ENCODE results near the gene KCTD3.

KCTD3 gene

GRCh38 chr1:215581896-215582295, 14.8 kb downstream of the KCTD3 start (continued):
- TF ChIP-seq ZXDB (tag by site-specific recombination; IDR thresholded peaks at IDR 0.05): peak; percentile 57; the same call in 1 of the 2 replicates
- no peak for TF ChIP-seq ZNF174 (tag by site-specific recombination; IDR thresholded peaks at IDR 0.05)
- TF ChIP-seq ATF2 (tag by site-specific recombination; IDR thresholded peaks at IDR 0.05; ENCODE audit: low read depth): peak; percentile 47; the same call in 1 of the 2 replicates
- TF ChIP-seq MEIS1 (CRISPR knock-in tag; IDR thresholded peaks at IDR 0.05; ENCODE audit: borderline replicate concordance): no peak
- TF ChIP-seq ZNF132 (tag by site-specific recombination; IDR thresholded peaks at IDR 0.05; ENCODE audit: borderline replicate concordance): no peak
- TF ChIP-seq WT1 (tag by site-specific recombination; IDR thresholded peaks at IDR 0.05): peak; percentile 95
- no peak for TF ChIP-seq YY2 (tag by site-specific recombination; IDR thresholded peaks at IDR 0.05)
- TF ChIP-seq, protein P1, sequence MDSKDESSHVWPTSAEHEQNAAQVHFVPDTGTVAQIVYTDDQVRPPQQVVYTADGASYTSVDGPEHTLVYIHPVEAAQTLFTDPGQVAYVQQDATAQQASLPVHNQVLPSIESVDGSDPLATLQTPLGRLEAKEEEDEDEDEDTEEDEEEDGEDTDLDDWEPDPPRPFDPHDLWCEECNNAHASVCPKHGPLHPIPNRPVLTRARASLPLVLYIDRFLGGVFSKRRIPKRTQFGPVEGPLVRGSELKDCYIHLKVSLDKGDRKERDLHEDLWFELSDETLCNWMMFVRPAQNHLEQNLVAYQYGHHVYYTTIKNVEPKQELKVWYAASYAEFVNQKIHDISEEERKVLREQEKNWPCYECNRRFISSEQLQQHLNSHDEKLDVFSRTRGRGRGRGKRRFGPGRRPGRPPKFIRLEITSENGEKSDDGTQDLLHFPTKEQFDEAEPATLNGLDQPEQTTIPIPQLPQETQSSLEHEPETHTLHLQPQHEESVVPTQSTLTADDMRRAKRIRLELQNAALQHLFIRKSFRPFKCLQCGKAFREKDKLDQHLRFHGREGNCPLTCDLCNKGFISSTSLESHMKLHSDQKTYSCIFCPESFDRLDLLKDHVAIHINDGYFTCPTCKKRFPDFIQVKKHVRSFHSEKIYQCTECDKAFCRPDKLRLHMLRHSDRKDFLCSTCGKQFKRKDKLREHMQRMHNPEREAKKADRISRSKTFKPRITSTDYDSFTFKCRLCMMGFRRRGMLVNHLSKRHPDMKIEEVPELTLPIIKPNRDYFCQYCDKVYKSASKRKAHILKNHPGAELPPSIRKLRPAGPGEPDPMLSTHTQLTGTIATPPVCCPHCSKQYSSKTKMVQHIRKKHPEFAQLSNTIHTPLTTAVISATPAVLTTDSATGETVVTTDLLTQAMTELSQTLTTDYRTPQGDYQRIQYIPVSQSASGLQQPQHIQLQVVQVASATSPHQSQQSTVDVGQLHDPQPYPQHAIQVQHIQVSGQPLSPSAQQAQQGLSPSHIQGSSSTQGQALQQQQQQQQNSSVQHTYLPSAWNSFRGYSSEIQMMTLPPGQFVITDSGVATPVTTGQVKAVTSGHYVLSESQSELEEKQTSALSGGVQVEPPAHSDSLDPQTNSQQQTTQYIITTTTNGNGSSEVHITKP (tag by site-specific recombination; IDR thresholded peaks at IDR 0.05): no peak
- TF ChIP-seq, protein P2, sequence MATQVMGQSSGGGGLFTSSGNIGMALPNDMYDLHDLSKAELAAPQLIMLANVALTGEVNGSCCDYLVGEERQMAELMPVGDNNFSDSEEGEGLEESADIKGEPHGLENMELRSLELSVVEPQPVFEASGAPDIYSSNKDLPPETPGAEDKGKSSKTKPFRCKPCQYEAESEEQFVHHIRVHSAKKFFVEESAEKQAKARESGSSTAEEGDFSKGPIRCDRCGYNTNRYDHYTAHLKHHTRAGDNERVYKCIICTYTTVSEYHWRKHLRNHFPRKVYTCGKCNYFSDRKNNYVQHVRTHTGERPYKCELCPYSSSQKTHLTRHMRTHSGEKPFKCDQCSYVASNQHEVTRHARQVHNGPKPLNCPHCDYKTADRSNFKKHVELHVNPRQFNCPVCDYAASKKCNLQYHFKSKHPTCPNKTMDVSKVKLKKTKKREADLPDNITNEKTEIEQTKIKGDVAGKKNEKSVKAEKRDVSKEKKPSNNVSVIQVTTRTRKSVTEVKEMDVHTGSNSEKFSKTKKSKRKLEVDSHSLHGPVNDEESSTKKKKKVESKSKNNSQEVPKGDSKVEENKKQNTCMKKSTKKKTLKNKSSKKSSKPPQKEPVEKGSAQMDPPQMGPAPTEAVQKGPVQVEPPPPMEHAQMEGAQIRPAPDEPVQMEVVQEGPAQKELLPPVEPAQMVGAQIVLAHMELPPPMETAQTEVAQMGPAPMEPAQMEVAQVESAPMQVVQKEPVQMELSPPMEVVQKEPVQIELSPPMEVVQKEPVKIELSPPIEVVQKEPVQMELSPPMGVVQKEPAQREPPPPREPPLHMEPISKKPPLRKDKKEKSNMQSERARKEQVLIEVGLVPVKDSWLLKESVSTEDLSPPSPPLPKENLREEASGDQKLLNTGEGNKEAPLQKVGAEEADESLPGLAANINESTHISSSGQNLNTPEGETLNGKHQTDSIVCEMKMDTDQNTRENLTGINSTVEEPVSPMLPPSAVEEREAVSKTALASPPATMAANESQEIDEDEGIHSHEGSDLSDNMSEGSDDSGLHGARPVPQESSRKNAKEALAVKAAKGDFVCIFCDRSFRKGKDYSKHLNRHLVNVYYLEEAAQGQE (tag by site-specific recombination; IDR thresholded peaks at IDR 0.05): no peak
- no peak for TF ChIP-seq ZBTB20 (tag by site-specific recombination; IDR thresholded peaks at IDR 0.05)
- no peak for TF ChIP-seq ZNF473 (tag by site-specific recombination; IDR thresholded peaks at IDR 0.05)
- TF ChIP-seq ZNF785 (tag by site-specific recombination; IDR thresholded peaks at IDR 0.05): no peak
- no peak for TF ChIP-seq ZNF10 (tag by site-specific recombination; IDR thresholded peaks at IDR 0.05)
- no peak for TF ChIP-seq ZNF701 (tag by site-specific recombination; IDR thresholded peaks at IDR 0.05)
- no peak for TF ChIP-seq ZNF398 (tag by site-specific recombination; IDR thresholded peaks at IDR 0.05)
- TF ChIP-seq ZNF404 (tag by site-specific recombination; IDR thresholded peaks at IDR 0.05): no peak
- no peak for TF ChIP-seq ZNF677 (tag by site-specific recombination; IDR thresholded peaks at IDR 0.05)
- TF ChIP-seq ZNF184 (tag by site-specific recombination; IDR thresholded peaks at IDR 0.05): no peak
- TF ChIP-seq, protein P3, sequence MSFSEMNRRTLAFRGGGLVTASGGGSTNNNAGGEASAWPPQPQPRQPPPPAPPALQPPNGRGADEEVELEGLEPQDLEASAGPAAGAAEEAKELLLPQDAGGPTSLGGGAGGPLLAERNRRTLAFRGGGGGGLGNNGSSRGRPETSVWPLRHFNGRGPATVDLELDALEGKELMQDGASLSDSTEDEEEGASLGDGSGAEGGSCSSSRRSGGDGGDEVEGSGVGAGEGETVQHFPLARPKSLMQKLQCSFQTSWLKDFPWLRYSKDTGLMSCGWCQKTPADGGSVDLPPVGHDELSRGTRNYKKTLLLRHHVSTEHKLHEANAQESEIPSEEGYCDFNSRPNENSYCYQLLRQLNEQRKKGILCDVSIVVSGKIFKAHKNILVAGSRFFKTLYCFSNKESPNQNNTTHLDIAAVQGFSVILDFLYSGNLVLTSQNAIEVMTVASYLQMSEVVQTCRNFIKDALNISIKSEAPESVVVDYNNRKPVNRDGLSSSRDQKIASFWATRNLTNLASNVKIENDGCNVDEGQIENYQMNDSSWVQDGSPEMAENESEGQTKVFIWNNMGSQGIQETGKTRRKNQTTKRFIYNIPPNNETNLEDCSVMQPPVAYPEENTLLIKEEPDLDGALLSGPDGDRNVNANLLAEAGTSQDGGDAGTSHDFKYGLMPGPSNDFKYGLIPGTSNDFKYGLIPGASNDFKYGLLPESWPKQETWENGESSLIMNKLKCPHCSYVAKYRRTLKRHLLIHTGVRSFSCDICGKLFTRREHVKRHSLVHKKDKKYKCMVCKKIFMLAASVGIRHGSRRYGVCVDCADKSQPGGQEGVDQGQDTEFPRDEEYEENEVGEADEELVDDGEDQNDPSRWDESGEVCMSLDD (tag by site-specific recombination; IDR thresholded peaks at IDR 0.05): no peak
- no peak for TF ChIP-seq ZNF624 (tag by site-specific recombination; IDR thresholded peaks at IDR 0.05)
- no peak for TF ChIP-seq HOXC10 (CRISPR knock-in tag; IDR thresholded peaks at IDR 0.05)
- peak; percentile 37; the same call in 1 of the 2 replicates for TF ChIP-seq KLF8 (tag by site-specific recombination; IDR thresholded peaks at IDR 0.05)
- no peak for TF ChIP-seq ZNF133 (tag by site-specific recombination; IDR thresholded peaks at IDR 0.05)
- no peak for TF ChIP-seq ZNF654 (tag by site-specific recombination; IDR thresholded peaks at IDR 0.05; ENCODE audit: low read depth)
- TF ChIP-seq ZNF19 (tag by site-specific recombination; IDR thresholded peaks at IDR 0.05; ENCODE audit: low read depth): 0 out of 2 replicates have a peak, but pooled peaks have one; percentile 77
- TF ChIP-seq, protein P4, sequence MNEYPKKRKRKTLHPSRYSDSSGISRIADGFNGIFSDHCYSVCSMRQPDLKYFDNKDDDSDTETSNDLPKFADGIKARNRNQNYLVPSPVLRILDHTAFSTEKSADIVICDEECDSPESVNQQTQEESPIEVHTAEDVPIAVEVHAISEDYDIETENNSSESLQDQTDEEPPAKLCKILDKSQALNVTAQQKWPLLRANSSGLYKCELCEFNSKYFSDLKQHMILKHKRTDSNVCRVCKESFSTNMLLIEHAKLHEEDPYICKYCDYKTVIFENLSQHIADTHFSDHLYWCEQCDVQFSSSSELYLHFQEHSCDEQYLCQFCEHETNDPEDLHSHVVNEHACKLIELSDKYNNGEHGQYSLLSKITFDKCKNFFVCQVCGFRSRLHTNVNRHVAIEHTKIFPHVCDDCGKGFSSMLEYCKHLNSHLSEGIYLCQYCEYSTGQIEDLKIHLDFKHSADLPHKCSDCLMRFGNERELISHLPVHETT (tag by site-specific recombination; IDR thresholded peaks at IDR 0.05): peak; percentile 49; the same call in 1 of the 2 replicates
